ENCODE data around the gene USP48. TPM values are rescaled to one million over a fixed set of nuclear protein-coding genes. Genes with fewer than 3 reads are reported as not detected.

Gene USP48
- total RNA-seq, 1 donor from 2014 or later, result 26.1 TPM

- Histone ChIP-seq H3K27me3 (ENCODE audit: control insufficient read depth, insufficient read depth, low read length) (no peaks in the 10 kb centered on the region), H3K4me3 (ENCODE audit: low read depth, low read length) (no peak overlapping the region), H3K36me3 (ENCODE audit: control insufficient read depth, insufficient read depth, low read length) (peaks cover 6% of the 10 kb centered on the region)
- TF ChIP-seq CTCF (IDR thresholded peaks at IDR 0.05; ENCODE audit: insufficient read depth, low read length, poor library complexity, severe bottlenecking), result no peak
- DNase-seq (ENCODE audit: low read depth), result no peak
Observed at GRCh38 chr1:21823980-21824702, 41.2 kb upstream of the USP48 start.

- H3K4me3 ChIP-seq (ENCODE audit: low read depth, low read length), result no peak overlapping the region
- peaks cover 5% of the 10 kb centered on the region for H3K36me3 ChIP-seq (ENCODE audit: control insufficient read depth, insufficient read depth, low read length)
- DNase-seq (ENCODE audit: low read depth), result no peak
- H3K27me3 ChIP-seq (ENCODE audit: control insufficient read depth, insufficient read depth, low read length), result no peaks in the 10 kb centered on the region
- TF ChIP-seq CTCF (IDR thresholded peaks at IDR 0.05; ENCODE audit: insufficient read depth, low read length, poor library complexity, severe bottlenecking), result no peak
Observed at GRCh38 chr1:21823206-21823979, 40.4 kb upstream of the USP48 start.

GRCh38 chr1:21822349-21822748, 39.4 kb upstream of the USP48 start:
- Histone ChIP-seq H3K4me3 (ENCODE audit: low read depth, low read length) (no peak overlapping the region), H3K36me3 (ENCODE audit: control insufficient read depth, insufficient read depth, low read length) (peaks cover 4% of the 10 kb centered on the region), H3K27me3 (ENCODE audit: control insufficient read depth, insufficient read depth, low read length) (no peaks in the 10 kb centered on the region)
- no peak for TF ChIP-seq CTCF (IDR thresholded peaks at IDR 0.05; ENCODE audit: insufficient read depth, low read length, poor library complexity, severe bottlenecking)
- no peak for DNase-seq (ENCODE audit: low read depth)

- DNase-seq (ENCODE audit: low read depth), result no peak
- no peak for TF ChIP-seq CTCF (IDR thresholded peaks at IDR 0.05; ENCODE audit: insufficient read depth, low read length, poor library complexity, severe bottlenecking)
- H3K4me3 ChIP-seq (ENCODE audit: low read depth, low read length), result no peak overlapping the region
- H3K36me3 ChIP-seq (ENCODE audit: control insufficient read depth, insufficient read depth, low read length), result peaks cover 4% of the 10 kb centered on the region
- no peaks in the 10 kb centered on the region for H3K27me3 ChIP-seq (ENCODE audit: control insufficient read depth, insufficient read depth, low read length)
Observed at GRCh38 chr1:21821385-21822019, 38.6 kb upstream of the USP48 start.

GRCh38 chr1:21820597-21821232, 37.8 kb upstream of the USP48 start:
- H3K27me3 ChIP-seq (ENCODE audit: control insufficient read depth, insufficient read depth, low read length), result no peaks in the 10 kb centered on the region

More at GRCh38 chr1:21820597-21821232, 37.8 kb upstream of the USP48 start:
- DNase-seq (ENCODE audit: low read depth), result no peak
- no peak for TF ChIP-seq CTCF (IDR thresholded peaks at IDR 0.05; ENCODE audit: insufficient read depth, low read length, poor library complexity, severe bottlenecking)
- Histone ChIP-seq H3K36me3 (ENCODE audit: control insufficient read depth, insufficient read depth, low read length) (peaks cover 4% of the 10 kb centered on the region), H3K4me3 (ENCODE audit: low read depth, low read length) (no peak overlapping the region)

Data from kidney epithelial cell (primary cell).